ENCODE results near the gene CYP4F12. TPM values are rescaled to one million over a fixed set of nuclear protein-coding genes. Genes with fewer than 3 reads are reported as not detected.
"Not testable (repeated sequence)": the region's sequence is repeated elsewhere in the genome, so short reads cannot be mapped to it uniquely, and the experiment has no call there.

The CYP4F12 gene
- total RNA-seq, 4 donors from 2014 or later: 0.71 to 2.8 (median 1.3) TPM

GRCh38 chr19:15644066-15644741 is 28.7 kb upstream of the CYP4F12 start:
- H3K27ac ChIP-seq: no peak overlapping the region
- ATAC-seq (no peak), DNase-seq (no peak)
- H3K36me3 ChIP-seq: no peaks in the 10 kb centered on the region
- H3K9me3 ChIP-seq: no peaks in the 10 kb centered on the region
- intact Hi-C loops (cut with DNase I; ENCODE audit: low total_unique reads): no loop called here
- in situ Hi-C loops (cut with MboI; ENCODE audit: low sequenced_read_pairs in 4 of 4): no loop called here
- TF ChIP-seq POLR2A (IDR thresholded peaks at IDR 0.05): no peak
- TF ChIP-seq, protein P1, sequence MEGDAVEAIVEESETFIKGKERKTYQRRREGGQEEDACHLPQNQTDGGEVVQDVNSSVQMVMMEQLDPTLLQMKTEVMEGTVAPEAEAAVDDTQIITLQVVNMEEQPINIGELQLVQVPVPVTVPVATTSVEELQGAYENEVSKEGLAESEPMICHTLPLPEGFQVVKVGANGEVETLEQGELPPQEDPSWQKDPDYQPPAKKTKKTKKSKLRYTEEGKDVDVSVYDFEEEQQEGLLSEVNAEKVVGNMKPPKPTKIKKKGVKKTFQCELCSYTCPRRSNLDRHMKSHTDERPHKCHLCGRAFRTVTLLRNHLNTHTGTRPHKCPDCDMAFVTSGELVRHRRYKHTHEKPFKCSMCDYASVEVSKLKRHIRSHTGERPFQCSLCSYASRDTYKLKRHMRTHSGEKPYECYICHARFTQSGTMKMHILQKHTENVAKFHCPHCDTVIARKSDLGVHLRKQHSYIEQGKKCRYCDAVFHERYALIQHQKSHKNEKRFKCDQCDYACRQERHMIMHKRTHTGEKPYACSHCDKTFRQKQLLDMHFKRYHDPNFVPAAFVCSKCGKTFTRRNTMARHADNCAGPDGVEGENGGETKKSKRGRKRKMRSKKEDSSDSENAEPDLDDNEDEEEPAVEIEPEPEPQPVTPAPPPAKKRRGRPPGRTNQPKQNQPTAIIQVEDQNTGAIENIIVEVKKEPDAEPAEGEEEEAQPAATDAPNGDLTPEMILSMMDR (IDR thresholded peaks at IDR 0.05 in 4 of 5, conservative IDR thresholded peaks at IDR 0.05 in 1 of 5): no peak
- no peaks in the 10 kb centered on the region for H3K4me1 ChIP-seq
- no peaks in the 10 kb centered on the region for H3K27me3 ChIP-seq
- H3K4me3 ChIP-seq: no peak overlapping the region

- TF ChIP-seq, protein P1 (IDR thresholded peaks at IDR 0.05 in 4 of 5, conservative IDR thresholded peaks at IDR 0.05 in 1 of 5): no peak
- TF ChIP-seq POLR2A (IDR thresholded peaks at IDR 0.05): no peak
- no peak for DNase-seq
- Histone ChIP-seq H3K36me3 (no peaks in the 10 kb centered on the region), H3K27me3 (no peaks in the 10 kb centered on the region), H3K4me1 (no peaks in the 10 kb centered on the region), H3K27ac (no peak overlapping the region), H3K9me3 (no peaks in the 10 kb centered on the region), H3K4me3 (no peak overlapping the region)
- intact Hi-C loops (cut with DNase I; ENCODE audit: low total_unique reads) (no loop called here), in situ Hi-C loops (cut with MboI; ENCODE audit: low sequenced_read_pairs in 4 of 4) (no loop called here)
- ATAC-seq: no peak
Observed at GRCh38 chr19:15644816-15645215, 28.1 kb upstream of the CYP4F12 start.

GRCh38 chr19:15649526-15649925 is 23.4 kb upstream of the CYP4F12 start:
- no peak for TF ChIP-seq POLR2A (IDR thresholded peaks at IDR 0.05)
- TF ChIP-seq, protein P1 (IDR thresholded peaks at IDR 0.05 in 4 of 5, conservative IDR thresholded peaks at IDR 0.05 in 1 of 5): no peak
- Histone ChIP-seq H3K4me3 (no peak overlapping the region), H3K36me3 (no peaks in the 10 kb centered on the region), H3K27me3 (no peaks in the 10 kb centered on the region), H3K27ac (no peak overlapping the region), H3K4me1 (no peaks in the 10 kb centered on the region), H3K9me3 (no peaks in the 10 kb centered on the region)
- intact Hi-C loops (cut with DNase I; ENCODE audit: low total_unique reads): no loop called here
- DNase-seq (no peak), ATAC-seq (no peak)
- in situ Hi-C loops (cut with MboI; ENCODE audit: low sequenced_read_pairs in 4 of 4): no loop called here

DNA sequence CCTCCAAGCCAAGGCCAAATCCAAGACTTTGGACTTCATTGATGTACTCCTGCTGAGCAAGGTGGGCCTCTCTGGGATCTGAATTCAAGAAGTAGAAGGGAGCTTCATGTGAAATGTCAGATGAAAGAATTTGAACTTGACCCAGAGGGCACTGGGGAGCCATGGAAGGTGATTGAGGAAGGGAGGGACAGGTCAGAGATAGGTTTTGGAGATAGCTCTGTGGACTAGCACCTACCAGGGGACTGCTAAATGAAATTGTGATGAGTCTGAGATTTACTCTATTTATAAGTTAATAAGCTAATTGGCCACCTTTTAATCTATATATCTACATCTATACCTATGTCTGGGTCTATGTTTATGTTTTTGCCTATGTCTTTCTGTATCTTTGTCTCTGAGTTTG is 22.8 kb upstream of the CYP4F12 start:
- DNase-seq; H3K4me1 ChIP-seq; H3K36me3 ChIP-seq; in situ Hi-C loops (cut with MboI; ENCODE audit: low sequenced_read_pairs in 4 of 4); H3K4me3 ChIP-seq; H3K27ac ChIP-seq; ATAC-seq; H3K9me3 ChIP-seq; intact Hi-C loops (cut with DNase I; ENCODE audit: low total_unique reads); H3K27me3 ChIP-seq: not testable (repeated sequence)

DNA sequence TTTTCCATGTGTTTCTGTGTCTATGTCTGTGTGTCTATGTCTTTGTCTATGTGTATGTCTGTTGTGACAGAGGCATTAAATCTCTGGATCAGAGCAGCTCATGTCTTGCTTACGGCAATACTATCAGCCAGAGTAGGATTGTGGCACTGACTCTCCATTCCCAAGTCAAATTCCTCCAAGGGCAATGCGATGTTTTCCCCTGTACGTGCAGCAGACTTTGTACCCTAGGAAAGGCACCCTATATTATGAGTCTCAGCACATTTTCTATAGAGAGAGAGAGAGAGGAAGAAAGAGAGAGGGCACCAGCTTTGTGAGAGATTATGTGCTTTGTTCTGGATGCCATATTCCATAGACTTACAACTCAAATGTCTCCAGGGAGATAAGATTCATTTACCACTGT is 21.1 kb upstream of the CYP4F12 start:
- H3K9me3 ChIP-seq: no peaks in the 10 kb centered on the region
- H3K36me3 ChIP-seq: no peaks in the 10 kb centered on the region
- TF ChIP-seq, protein P1 (IDR thresholded peaks at IDR 0.05 in 4 of 5, conservative IDR thresholded peaks at IDR 0.05 in 1 of 5): no peak
- H3K4me3 ChIP-seq: no peak overlapping the region
- in situ Hi-C loops (cut with MboI; ENCODE audit: low sequenced_read_pairs in 4 of 4): no loop called here
- H3K27me3 ChIP-seq: no peaks in the 10 kb centered on the region
- DNase-seq: no peak
- intact Hi-C loops (cut with DNase I; ENCODE audit: low total_unique reads): no loop called here
- no peak for ATAC-seq
- no peaks in the 10 kb centered on the region for H3K4me1 ChIP-seq
- no peak overlapping the region for H3K27ac ChIP-seq

All from gastrocnemius medialis (tissue), 4 donors.